ENCODE measurements around the gene SLC24A3.
A peak's percentile ranks its signal among the peaks of the same experiment; 100 is the strongest.

The SLC24A3 gene

GRCh38 chr20:19660808-19661378 lies 448.5 kb downstream of the SLC24A3 start:
- H3K4me3 Mint-ChIP-seq: peak overlapping the region; percentile 3
- no peak for DNase-seq
- no peaks in the 10 kb centered on the region for H3K9me3 Mint-ChIP-seq
- H3K27me3 Mint-ChIP-seq (ENCODE audit: low read depth, poor library complexity): peaks cover 24% of the 10 kb centered on the region
- H3K27ac Mint-ChIP-seq: peak overlapping the region; percentile 74
- TF ChIP-seq CTCF (IDR thresholded peaks at IDR 0.05): no peak
- H3K36me3 Mint-ChIP-seq (ENCODE audit: low read depth): no peaks in the 10 kb centered on the region
- peaks cover 33% of the 10 kb centered on the region for H3K4me1 Mint-ChIP-seq

- peaks cover 33% of the 10 kb centered on the region for H3K4me1 Mint-ChIP-seq
- peak; percentile 100 for TF ChIP-seq CTCF (IDR thresholded peaks at IDR 0.05)
- no peaks in the 10 kb centered on the region for H3K9me3 Mint-ChIP-seq
- no peaks in the 10 kb centered on the region for H3K36me3 Mint-ChIP-seq (ENCODE audit: low read depth)
- DNase-seq: peak; percentile 69
- no peak overlapping the region for H3K27ac Mint-ChIP-seq
- H3K4me3 Mint-ChIP-seq: no peak overlapping the region
- peaks cover 24% of the 10 kb centered on the region for H3K27me3 Mint-ChIP-seq (ENCODE audit: low read depth, poor library complexity)
Observed at GRCh38 chr20:19661717-19662636, 449.5 kb downstream of the SLC24A3 start.

GRCh38 chr20:19662637-19662995 lies 450.2 kb downstream of the SLC24A3 start:
- no peak for DNase-seq
- peak; percentile 10 for TF ChIP-seq CTCF (IDR thresholded peaks at IDR 0.05)
- Mint-ChIP-seq H3K36me3 (ENCODE audit: low read depth) (no peaks in the 10 kb centered on the region), H3K4me1 (peaks cover 29% of the 10 kb centered on the region), H3K27ac (no peak overlapping the region), H3K27me3 (ENCODE audit: low read depth, poor library complexity) (peaks cover 24% of the 10 kb centered on the region), H3K9me3 (no peaks in the 10 kb centered on the region), H3K4me3 (no peak overlapping the region)

- H3K27ac Mint-ChIP-seq: no peak overlapping the region
- TF ChIP-seq CTCF (IDR thresholded peaks at IDR 0.05): no peak
- H3K27me3 Mint-ChIP-seq (ENCODE audit: low read depth, poor library complexity): peaks cover 28% of the 10 kb centered on the region
- H3K4me1 Mint-ChIP-seq: peaks cover 20% of the 10 kb centered on the region
- H3K9me3 Mint-ChIP-seq: peaks cover 5% of the 10 kb centered on the region
- H3K4me3 Mint-ChIP-seq: no peak overlapping the region
- H3K36me3 Mint-ChIP-seq (ENCODE audit: low read depth): no peaks in the 10 kb centered on the region
- no peak for DNase-seq
Observed at GRCh38 chr20:19668418-19668817, 456.0 kb downstream of the SLC24A3 start.

GRCh38 chr20:19670829-19671228 lies 458.4 kb downstream of the SLC24A3 start:
- DNase-seq: no peak
- no peak overlapping the region for H3K4me3 Mint-ChIP-seq

More at GRCh38 chr20:19670829-19671228, 458.4 kb downstream of the SLC24A3 start:
- H3K4me1 Mint-ChIP-seq: peaks cover 20% of the 10 kb centered on the region
- peaks cover 18% of the 10 kb centered on the region for H3K27me3 Mint-ChIP-seq (ENCODE audit: low read depth, poor library complexity)
- no peaks in the 10 kb centered on the region for H3K36me3 Mint-ChIP-seq (ENCODE audit: low read depth)
- H3K27ac Mint-ChIP-seq: peak overlapping the region; percentile 88
- peaks cover 5% of the 10 kb centered on the region for H3K9me3 Mint-ChIP-seq
- no peak for TF ChIP-seq CTCF (IDR thresholded peaks at IDR 0.05)
